Skeletal muscle satellite cell (primary cell): ENCODE measurements around the gene DMD.
"Not testable (repeated sequence)": the region's sequence is repeated elsewhere in the genome, so short reads cannot be mapped to it uniquely, and the experiment has no call there.

Experiments
- H3K27me3 ChIP-seq: 2 replicates; pipeline ENCODE4 v1.7.0; 2013; ENCODE audit warnings: low read length; ENCODE audit not compliant: control insufficient read depth, insufficient read depth
- H3K36me3 ChIP-seq: 2 replicates; pipeline ENCODE4 v1.7.0; 2013; ENCODE audit warnings: mild to moderate bottlenecking, control low read depth, low read length; ENCODE audit not compliant: insufficient read depth
- H3K4me1 ChIP-seq: 2 replicates; pipeline ENCODE4 v1.7.0; 2013; ENCODE audit warnings: low read length; ENCODE audit not compliant: control insufficient read depth, insufficient read depth
- H3K4me2 ChIP-seq: 2 replicates; pipeline ENCODE4 v1.7.0; 2013; ENCODE audit warnings: mild to moderate bottlenecking, low read length
- H3K4me3 ChIP-seq: 2 replicates; pipeline ENCODE4 v1.7.0; 2013; ENCODE audit warnings: low read length
- H3K9ac ChIP-seq: 2 replicates; pipeline ENCODE4 v1.7.0; 2013; ENCODE audit warnings: mild to moderate bottlenecking, low read depth, low read length, moderate library complexity
- H3K9me3 ChIP-seq: replicated peaks from 2 replicates; pipeline ENCODE4 v1.7.0; 2013; ENCODE audit warnings: mild to moderate bottlenecking, control low read depth, low read length

The DMD gene

GRCh38 chrX:31589503-31589902 lies 1621.8 kb downstream of the DMD start:
- Histone ChIP-seq H3K4me3 (no peak overlapping the region), H3K9me3 (no peaks in the 10 kb centered on the region), H3K4me1 (peaks cover 2% of the 10 kb centered on the region), H3K9ac (no peak overlapping the region), H3K27me3 (no peaks in the 10 kb centered on the region), H3K36me3 (no peaks in the 10 kb centered on the region), H3K4me2 (no peak overlapping the region)

DNA sequence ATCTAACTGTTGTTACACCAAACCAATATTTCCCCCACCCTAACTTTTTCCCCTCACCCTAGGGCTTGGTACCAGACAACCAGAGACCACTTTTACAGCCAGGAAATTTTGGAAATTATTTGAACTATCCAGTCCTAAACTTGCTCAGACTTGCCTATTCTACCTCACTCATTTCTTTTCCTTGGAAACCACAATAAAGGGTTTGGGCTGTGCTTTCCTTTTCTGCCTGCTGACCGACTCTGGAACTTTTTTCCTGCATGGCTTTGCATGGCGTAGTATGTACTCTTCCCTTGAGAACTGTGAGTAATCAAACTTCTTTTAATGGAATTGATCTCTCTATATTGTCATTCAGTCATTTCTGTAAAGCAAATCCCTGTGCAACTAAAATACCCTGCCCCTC lies 1623.0 kb downstream of the DMD start:
- no peak overlapping the region for H3K4me2 ChIP-seq
- no peaks in the 10 kb centered on the region for H3K27me3 ChIP-seq
- peaks cover 2% of the 10 kb centered on the region for H3K4me1 ChIP-seq
- no peaks in the 10 kb centered on the region for H3K36me3 ChIP-seq
- H3K9me3 ChIP-seq = no peaks in the 10 kb centered on the region
- H3K4me3 ChIP-seq = no peak overlapping the region
- H3K9ac ChIP-seq = no peak overlapping the region

GRCh38 chrX:31583892-31584291 lies 1627.5 kb downstream of the DMD start:
- H3K27me3 ChIP-seq, H3K9ac ChIP-seq, H3K36me3 ChIP-seq, H3K9me3 ChIP-seq, H3K4me2 ChIP-seq, H3K4me3 ChIP-seq: not testable (repeated sequence)
- H3K4me1 ChIP-seq = peaks cover 11% of the 10 kb centered on the region

GRCh38 chrX:31580726-31581125 lies 1630.6 kb downstream of the DMD start:
- H3K4me2 ChIP-seq = peak overlapping the region; percentile 25
- no peaks in the 10 kb centered on the region for H3K36me3 ChIP-seq
- no peaks in the 10 kb centered on the region for H3K9me3 ChIP-seq
- H3K9ac ChIP-seq = no peak overlapping the region
- peaks cover 11% of the 10 kb centered on the region for H3K4me1 ChIP-seq
- no peaks in the 10 kb centered on the region for H3K27me3 ChIP-seq
- no peak overlapping the region for H3K4me3 ChIP-seq

GRCh38 chrX:31580227-31580626 lies 1631.1 kb downstream of the DMD start:
- Histone ChIP-seq H3K27me3 (no peaks in the 10 kb centered on the region), H3K9ac (no peak overlapping the region), H3K36me3 (no peaks in the 10 kb centered on the region), H3K4me1 (peaks cover 11% of the 10 kb centered on the region), H3K4me3 (no peak overlapping the region), H3K9me3 (no peaks in the 10 kb centered on the region), H3K4me2 (no peak overlapping the region)

DNA sequence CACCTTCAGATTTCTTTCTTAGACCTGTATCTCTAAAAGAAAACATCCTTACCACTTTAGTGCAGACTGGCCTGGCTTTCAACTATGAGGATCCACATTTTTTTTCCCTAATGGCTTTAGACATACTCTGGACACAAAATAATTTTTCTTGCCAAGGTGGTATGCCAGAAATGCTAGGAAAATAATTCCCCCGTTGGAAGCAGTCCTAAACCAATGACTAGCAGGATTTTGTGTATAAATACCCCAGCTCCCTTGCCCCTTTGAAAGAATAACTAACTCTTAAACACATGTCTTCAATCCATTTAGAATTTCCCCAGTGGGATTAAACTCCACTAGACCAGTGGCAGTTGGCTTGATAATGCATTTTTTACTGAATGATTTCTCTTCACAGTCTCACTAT lies 1639.0 kb downstream of the DMD start:
- H3K27me3 ChIP-seq = no peaks in the 10 kb centered on the region
- no peaks in the 10 kb centered on the region for H3K4me1 ChIP-seq
- H3K36me3 ChIP-seq = no peaks in the 10 kb centered on the region
- no peaks in the 10 kb centered on the region for H3K9me3 ChIP-seq
- H3K4me3 ChIP-seq = no peak overlapping the region
- H3K4me2 ChIP-seq = no peak overlapping the region
- no peak overlapping the region for H3K9ac ChIP-seq

GRCh38 chrX:31570658-31571057 lies 1640.7 kb downstream of the DMD start:
- Histone ChIP-seq H3K4me3 (no peak overlapping the region), H3K36me3 (no peaks in the 10 kb centered on the region), H3K9me3 (no peaks in the 10 kb centered on the region), H3K4me1 (no peaks in the 10 kb centered on the region), H3K9ac (no peak overlapping the region), H3K27me3 (no peaks in the 10 kb centered on the region), H3K4me2 (no peak overlapping the region)

DNA sequence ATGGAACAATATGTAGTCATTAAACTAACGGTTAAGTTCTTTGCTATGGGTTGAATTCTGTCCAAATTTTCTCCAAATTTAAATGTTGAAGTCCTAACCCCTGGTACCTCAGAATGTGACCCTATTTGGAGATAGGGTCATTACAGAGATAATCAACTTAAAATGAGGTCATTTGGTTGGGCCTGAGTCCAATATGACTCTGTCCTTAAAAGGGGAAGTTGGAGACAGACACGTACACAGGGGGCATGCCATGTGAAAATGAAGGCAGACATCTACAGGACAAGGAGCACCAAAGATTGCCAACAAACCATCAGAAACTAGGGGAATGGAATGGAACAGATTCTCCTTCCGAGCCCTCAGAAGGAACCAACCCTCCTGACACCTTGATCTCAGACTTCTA lies 1647.6 kb downstream of the DMD start:
- no peak overlapping the region for H3K9ac ChIP-seq
- H3K4me2 ChIP-seq = no peak overlapping the region
- H3K4me3 ChIP-seq = no peak overlapping the region
- no peaks in the 10 kb centered on the region for H3K4me1 ChIP-seq
- H3K36me3 ChIP-seq = no peaks in the 10 kb centered on the region
- no peaks in the 10 kb centered on the region for H3K27me3 ChIP-seq
- no peaks in the 10 kb centered on the region for H3K9me3 ChIP-seq

GRCh38 chrX:31555506-31555905 lies 1655.8 kb downstream of the DMD start:
- Histone ChIP-seq H3K4me1 (no peaks in the 10 kb centered on the region), H3K9ac (no peak overlapping the region), H3K27me3 (no peaks in the 10 kb centered on the region), H3K4me3 (no peak overlapping the region), H3K4me2 (no peak overlapping the region), H3K9me3 (no peaks in the 10 kb centered on the region), H3K36me3 (no peaks in the 10 kb centered on the region)

DNA sequence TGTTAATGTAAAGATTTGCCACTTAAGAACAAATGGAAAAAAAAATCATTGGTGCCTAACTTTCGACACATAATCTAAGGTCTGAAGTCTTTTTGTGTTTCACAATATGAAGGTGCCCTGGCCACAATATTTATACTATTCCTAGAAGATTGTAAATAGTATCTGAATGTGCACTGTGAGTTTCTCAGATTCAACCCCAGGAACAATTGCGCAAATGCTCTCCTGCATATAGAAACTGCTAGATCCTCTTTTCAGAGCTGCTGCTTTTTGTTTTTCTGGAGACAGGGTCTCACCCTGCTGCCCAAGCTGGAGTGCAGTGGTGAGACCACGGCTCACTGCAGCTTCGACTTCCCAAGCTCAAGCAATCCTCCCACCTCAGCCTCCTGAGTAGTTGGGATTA lies 1659.4 kb downstream of the DMD start:
- Histone ChIP-seq H3K4me3 (no peak overlapping the region), H3K9me3 (no peaks in the 10 kb centered on the region), H3K9ac (no peak overlapping the region), H3K27me3 (no peaks in the 10 kb centered on the region), H3K4me2 (no peak overlapping the region), H3K36me3 (no peaks in the 10 kb centered on the region), H3K4me1 (peaks cover 12% of the 10 kb centered on the region)

GRCh38 chrX:31550158-31550557 lies 1661.2 kb downstream of the DMD start:
- H3K27me3 ChIP-seq = no peaks in the 10 kb centered on the region
- H3K4me1 ChIP-seq = peaks cover 26% of the 10 kb centered on the region
- H3K4me2 ChIP-seq = no peak overlapping the region
- no peak overlapping the region for H3K9ac ChIP-seq
- H3K4me3 ChIP-seq = no peak overlapping the region
- H3K36me3 ChIP-seq = no peaks in the 10 kb centered on the region
- no peaks in the 10 kb centered on the region for H3K9me3 ChIP-seq

GRCh38 chrX:31547816-31548215 lies 1663.5 kb downstream of the DMD start:
- Histone ChIP-seq H3K9ac (no peak overlapping the region), H3K4me3 (no peak overlapping the region), H3K9me3 (no peaks in the 10 kb centered on the region), H3K27me3 (no peaks in the 10 kb centered on the region), H3K4me2 (no peak overlapping the region), H3K36me3 (no peaks in the 10 kb centered on the region), H3K4me1 (peaks cover 26% of the 10 kb centered on the region)
